ENCODE results near the gene FGF19.

FGF19 gene

GRCh38 chr11:69667619-69668604 lies 35.9 kb downstream of the FGF19 start:
- no peak for DNase-seq

DNA sequence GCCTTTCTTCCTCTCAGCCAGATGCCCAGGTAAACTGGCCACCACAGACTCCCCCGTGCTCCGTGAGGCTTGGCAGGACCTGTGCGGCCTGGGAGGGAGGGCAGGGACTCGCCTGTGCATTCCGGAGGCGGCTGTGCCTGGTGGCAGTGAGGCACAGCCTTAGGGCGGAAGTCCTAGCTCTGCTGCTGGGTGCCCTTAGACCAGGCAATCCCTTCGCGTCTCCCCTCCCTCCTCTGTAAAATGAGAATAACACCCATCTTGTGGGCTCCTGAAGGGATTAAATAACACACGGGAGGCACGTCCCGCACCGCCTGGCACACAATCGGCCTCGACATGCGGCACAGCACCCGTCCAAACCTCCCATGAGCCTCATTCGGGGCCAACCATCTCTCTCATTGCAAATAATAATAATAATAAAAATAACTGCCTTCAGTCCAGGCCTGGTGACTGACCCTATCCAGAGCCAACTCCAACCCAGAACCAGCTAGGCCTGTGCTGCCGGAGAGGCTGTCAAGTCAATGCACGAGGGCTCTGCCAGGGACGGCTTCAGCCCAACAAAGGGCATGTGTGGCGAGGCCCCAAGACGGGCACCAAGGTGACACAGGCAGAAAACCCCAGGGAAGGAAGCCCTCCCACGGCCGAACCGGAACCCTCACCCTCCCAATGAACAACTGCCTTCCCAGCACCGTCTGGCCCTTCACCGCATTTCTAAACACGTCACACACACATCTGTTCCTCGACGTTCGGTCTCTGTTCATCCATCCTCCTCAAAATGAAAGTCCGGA lies 36.9 kb downstream of the FGF19 start:
- no peak for DNase-seq

GRCh38 chr11:69666261-69666660 lies 37.6 kb downstream of the FGF19 start:
- DNase-seq: no peak

DNA sequence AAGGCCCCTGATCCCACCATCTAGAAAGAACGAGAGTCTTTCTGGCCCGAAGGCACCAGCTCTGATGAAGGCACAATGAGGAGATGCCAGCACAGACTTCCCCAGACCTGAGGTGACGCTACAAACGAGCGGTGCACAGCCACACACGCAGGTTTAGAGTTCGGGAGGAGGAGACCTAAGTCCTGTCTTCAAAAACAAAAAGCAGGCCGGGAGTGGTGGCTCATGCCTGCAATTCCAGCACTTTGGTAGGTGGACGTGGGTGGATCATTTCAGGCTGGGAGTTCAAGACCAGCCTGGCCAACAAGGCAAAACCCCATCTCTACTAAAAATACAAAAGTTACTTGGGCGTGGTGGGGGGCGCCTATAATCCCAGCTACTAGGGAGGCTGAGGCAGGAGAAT lies 38.2 kb downstream of the FGF19 start:
- DNase-seq: no peak

DNA sequence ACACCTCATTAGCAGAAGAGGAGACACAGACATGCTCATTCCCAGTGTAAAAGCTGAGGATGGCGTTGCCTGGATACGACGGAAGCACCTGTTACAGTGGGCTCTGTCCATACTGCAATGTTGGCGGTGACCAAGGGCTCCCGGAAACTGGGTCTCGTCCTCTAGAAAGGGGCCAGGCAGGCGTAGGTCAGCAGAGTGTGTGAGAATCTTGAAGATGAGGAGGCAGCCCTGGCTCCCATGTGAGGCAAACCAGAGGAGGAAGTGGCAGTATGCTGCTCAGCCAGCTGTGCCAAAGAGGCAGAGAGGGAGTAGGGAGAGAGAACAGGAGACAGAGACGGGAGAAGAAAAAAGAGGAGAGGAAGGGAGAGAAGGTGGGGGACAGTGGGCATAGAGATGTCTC lies 38.9 kb downstream of the FGF19 start:
- no peak for DNase-seq

GRCh38 chr11:69664103-69664775 lies 39.6 kb downstream of the FGF19 start:
- DNase-seq: no peak

DNA sequence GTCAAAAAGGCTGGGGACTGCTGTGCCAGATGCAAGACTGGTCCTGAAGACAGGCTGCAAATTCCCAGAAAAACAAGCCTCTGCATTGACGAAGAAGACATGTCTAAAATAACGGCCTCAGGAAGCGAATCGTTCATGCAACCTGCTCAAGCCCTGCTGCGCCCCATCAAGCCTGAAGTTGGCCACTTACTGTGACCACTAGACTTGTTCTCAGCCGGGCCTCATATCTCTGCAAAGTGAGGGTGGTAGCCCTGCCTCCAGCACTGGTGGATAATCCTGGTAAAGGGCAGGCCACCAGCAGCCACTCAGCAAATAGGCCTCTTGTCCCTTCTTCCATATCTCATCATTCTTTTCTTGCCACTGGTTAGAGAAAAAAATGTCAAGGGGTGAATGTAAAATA lies 40.5 kb downstream of the FGF19 start:
- no peak for DNase-seq

- DNase-seq: no peak
Measured at GRCh38 chr11:69662806-69663205, 41.0 kb downstream of the FGF19 start.

GRCh38 chr11:69662021-69662698 lies 41.7 kb downstream of the FGF19 start:
- DNase-seq: no peak

GRCh38 chr11:69661413-69661715 lies 42.5 kb downstream of the FGF19 start:
- DNase-seq: no peak

DNA sequence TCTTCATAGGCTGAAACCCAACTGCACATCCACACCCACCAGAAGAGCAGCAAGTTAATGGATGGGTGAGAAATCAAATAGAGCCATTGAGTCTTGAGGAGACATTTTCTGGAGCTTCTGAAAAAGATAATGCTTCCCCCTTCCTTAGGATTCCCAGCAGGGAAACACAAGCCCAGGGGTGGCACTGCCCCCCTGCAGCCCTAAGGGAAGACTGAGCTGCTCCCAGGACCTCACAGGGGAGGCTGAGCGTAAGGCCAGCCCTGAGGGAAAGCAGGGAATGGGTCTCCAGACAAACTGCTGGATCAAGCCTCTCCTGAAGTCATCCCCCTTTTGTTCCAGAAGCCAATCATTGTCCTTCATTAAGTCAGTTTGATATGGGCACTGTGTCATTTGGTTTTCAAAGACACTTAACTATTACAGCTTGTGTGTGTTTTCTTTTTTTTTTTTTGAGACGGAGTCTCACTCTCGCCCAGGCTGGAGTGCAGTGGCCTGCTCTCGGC lies 43.8 kb downstream of the FGF19 start:
- no peak for DNase-seq

DNA sequence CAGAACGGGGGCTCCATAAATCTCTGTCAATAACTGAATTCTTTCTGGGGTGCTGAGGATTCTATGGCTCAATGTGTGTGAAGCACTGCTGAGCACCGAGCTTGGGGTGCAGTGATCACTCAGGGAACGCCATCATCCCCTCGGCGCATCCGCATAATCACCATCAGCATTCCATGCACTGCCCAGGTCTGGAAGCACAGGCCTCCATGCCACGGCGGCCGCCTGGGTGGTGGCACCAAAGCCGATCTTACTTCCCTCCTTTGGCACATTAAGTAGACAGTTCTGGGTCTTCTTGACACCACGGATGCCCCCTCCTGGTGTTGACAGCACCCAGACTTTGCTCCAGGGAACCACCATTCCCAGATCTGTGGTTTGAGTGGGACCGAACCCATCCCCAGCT lies 44.2 kb downstream of the FGF19 start:
- no peak for DNase-seq

GRCh38 chr11:69658626-69659450 lies 45.0 kb downstream of the FGF19 start:
- DNase-seq: no peak

- no peak for DNase-seq
Measured at GRCh38 chr11:69657911-69658625, 45.8 kb downstream of the FGF19 start.

GRCh38 chr11:69657456-69657910 lies 46.3 kb downstream of the FGF19 start:
- DNase-seq: no peak

DNA sequence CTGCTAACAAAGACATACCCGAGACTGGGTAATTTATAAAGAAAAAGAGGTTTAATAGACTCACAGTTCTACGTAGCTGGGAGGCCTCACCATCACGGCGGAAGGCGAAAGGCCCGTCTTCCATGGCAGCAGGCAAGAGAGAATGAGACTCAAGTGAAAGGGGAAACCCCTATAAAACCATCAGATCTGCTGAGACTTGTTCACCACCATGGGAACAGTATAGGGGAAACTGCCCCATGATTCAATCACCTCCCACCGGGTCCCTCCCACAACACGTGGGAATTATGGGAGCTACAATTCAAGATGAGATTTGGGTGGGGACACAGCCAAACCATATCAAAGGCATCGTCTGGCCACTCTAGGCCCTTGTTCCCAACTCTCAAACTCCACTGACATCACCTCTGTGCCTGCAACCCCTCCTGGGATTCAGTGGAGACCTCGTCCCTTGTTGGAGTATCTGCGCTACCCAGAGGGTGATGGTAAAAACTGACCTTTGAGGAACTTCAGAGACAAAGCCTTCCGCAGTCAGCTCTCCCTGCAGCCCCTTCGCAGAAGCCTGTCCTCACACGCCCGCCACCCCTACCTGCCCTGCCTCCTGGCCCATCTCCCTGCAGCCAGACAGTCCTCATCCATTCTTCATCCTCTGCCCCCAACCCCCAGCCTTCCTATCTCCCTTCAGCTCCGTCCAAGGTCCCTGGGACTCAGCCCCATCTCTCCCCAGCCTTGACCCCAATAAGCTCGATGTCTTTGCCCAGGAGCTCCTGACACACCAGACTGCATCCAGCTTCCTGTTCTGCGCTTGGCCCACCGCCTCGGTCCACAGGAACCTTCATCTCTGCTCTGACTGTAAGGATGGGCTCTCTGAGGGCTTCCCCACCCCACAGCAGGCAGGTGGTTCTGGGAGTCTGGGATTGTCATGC lies 47.0 kb downstream of the FGF19 start:
- DNase-seq: no peak

DNA sequence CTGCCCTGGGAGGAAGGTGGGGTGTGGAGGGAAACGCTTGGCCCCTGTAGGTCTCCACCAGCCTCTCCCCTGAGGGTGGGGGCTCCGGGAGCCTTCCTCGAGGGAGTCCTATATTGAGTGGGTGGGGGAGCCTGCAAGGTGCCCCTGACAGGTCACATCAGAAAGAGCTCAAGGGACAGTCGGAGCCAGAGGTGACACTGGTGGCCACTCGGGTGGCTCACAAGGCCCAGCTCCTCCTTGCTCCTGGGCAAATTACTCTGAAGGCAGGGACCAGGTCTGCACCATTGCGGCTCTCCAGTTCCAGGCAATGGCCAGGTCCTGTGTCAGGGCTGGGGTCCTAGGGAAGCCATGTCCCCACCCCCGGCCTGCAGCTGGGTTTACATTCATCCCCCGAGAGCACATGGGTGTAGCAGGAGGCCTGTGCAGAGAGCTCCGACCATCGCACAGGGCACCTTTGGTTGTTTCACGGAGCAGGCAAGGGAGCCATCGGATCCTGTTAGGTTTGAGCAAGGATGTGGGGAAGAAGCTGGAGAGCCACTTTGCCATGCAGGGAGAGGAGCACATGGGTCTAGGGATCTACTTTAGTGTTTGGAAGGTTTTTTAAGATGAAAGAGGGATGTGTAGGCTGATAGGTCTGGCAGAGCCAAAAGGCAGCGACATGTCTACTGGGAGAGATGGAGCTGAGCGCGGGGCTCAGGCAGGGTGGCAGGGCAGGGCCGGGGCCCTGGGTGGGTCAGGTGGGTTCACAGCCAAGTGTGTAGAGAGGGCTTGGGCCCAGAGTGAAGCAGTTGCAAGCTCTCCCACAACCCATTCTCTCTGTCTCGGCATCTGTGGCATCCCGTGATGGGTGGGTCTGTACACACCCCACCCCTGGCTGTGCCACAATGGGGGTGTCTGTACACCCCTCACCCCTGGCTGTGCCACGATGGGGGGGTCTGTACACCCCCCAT lies 48.1 kb downstream of the FGF19 start:
- no peak for DNase-seq

GRCh38 chr11:69654660-69655478 lies 49.0 kb downstream of the FGF19 start:
- no peak for DNase-seq

Data from DMS79 treated with DMSO at 0.1 percent for 48 hours (cell line).